Natural killer cell (primary cell): ENCODE data around the gene CABP1. TPM values are rescaled to one million over a fixed set of nuclear protein-coding genes. Genes with fewer than 3 reads are reported as not detected.

Experiments
- ATAC-seq, 3 donors: fragments of 150-1000 bp in 2 of 3; fragments of 200-7000 bp in 1 of 3; cut with Tn5 transposase; 1 replicate in 1 of 3; 2 replicates in 2 of 3; pipeline ENCODE4 v1.10.0; 2021; ENCODE audit warnings: mild to moderate bottlenecking in 2 of 3, moderate library complexity in 2 of 3
- DNase-seq, 2 donors: peaks; one replicate each; pipeline versions ENCODE4 v3.0.0 to v3.0.0-alpha.2; 2013 to 2021; ENCODE audit warnings: mixed read lengths in 1 of 2
- H3K27ac ChIP-seq: one replicate; pipeline ENCODE4 v1.5.1; 2013; ENCODE audit warnings: mild to moderate bottlenecking, low read length
- H3K27me3 ChIP-seq: one replicate; pipeline ENCODE4 v1.6.1; 2013; ENCODE audit warnings: low read length; ENCODE audit not compliant: control insufficient read depth, insufficient read depth
- H3K36me3 ChIP-seq: one replicate; pipeline ENCODE4 v1.6.1; 2013; ENCODE audit warnings: low read length; ENCODE audit not compliant: control insufficient read depth, insufficient read depth
- H3K4me1 ChIP-seq: one replicate; pipeline ENCODE4 v1.6.1; 2013; ENCODE audit warnings: low read length; ENCODE audit not compliant: control insufficient read depth, insufficient read depth
- H3K4me3 ChIP-seq: one replicate; pipeline ENCODE4 v1.5.1; 2013; ENCODE audit warnings: low read length
- H3K9me3 ChIP-seq: one replicate; pipeline ENCODE4 v1.6.1; 2013; ENCODE audit warnings: low read length; ENCODE audit not compliant: control insufficient read depth, insufficient read depth
- H3K27ac Mint-ChIP-seq, 2 donors: one replicate each; pipeline ENCODE4 v1.8.0; 2022; ENCODE audit warnings: mild to moderate bottlenecking in 2 of 2, mixed read lengths in 2 of 2, moderate library complexity in 1 of 2
- H3K27me3 Mint-ChIP-seq, 2 donors: one replicate each; pipeline ENCODE4 v1.8.0; 2022; ENCODE audit warnings: low read depth in 2 of 2, mixed read lengths in 2 of 2
- H3K36me3 Mint-ChIP-seq: one replicate; pipeline ENCODE4 v1.8.0; 2022; ENCODE audit warnings: mixed read lengths
- H3K4me1 Mint-ChIP-seq, 2 donors: one replicate each; pipeline ENCODE4 v1.8.0; 2022; ENCODE audit warnings: mixed read lengths in 2 of 2
- H3K4me3 Mint-ChIP-seq: one replicate; pipeline ENCODE4 v1.8.0; 2022; ENCODE audit warnings: mild to moderate bottlenecking, moderate library complexity, mixed read lengths
- H3K9me3 Mint-ChIP-seq, 2 donors: one replicate each; pipeline ENCODE4 v1.8.0; 2022; ENCODE audit warnings: mixed read lengths in 2 of 2
- CTCF ChIP-seq: fragments of 200-600 bp; IDR thresholded peaks from one replicate; pipeline ENCODE4 v1.8.0; 2022; ENCODE audit warnings: antibody characterized with exemption
- WGBS: methylation state at CpG from one replicate; pipeline ENCODE4 v1.1.7; 2013; ENCODE audit warnings: missing lambda C conversion rate; ENCODE audit not compliant: insufficient coverage; 5-methylcytosine and 5-hydroxymethylcytosine counted together
- intact Hi-C: fragments of 100-400 bp; cut with micrococcal nuclease; formaldehyde crosslinking; loops from one replicate; pipeline ENCODE4 v1.14.2; 2022
- total RNA-seq, 4 donors: library from RNA; stranded (reverse); fragments of 120-200 nt in 1 of 4; gene quantifications; one replicate each; pipeline versions ENCODE4 v1.2.3 to v1.2.4, GENCODE V29; 2013 to 2022

Gene CABP1
- total RNA-seq = not detected
- total RNA-seq (2013) = 0.11 TPM

GRCh38 chr12:120639771-120640721, at the start of gene CABP1:
Gene CABP1 (plus strand): TSS chr12:120640626. CDS start chr12:120640686, 60 bp downstream.
- ATAC-seq (peak; percentile 64 to 73 (median 66)), DNase-seq (peak; percentile 18 to 77)
- intact Hi-C loops = loop anchor here (10.0 kb wide), 1 partner anchor 315 kb away; the partner anchor contains the start of gene PLA2G1B
- Mint-ChIP-seq H3K36me3 (no peaks in the 10 kb centered on the region), H3K9me3 (no peaks in the 10 kb centered on the region), H3K27me3 (peaks cover 37 to 45% of the 10 kb centered on the region in 2 donors), H3K4me3 (peak within 1 kb of the TSS; percentile 79), H3K27ac (no peak within 1 kb of the TSS), H3K4me1 (peaks cover 5 to 6% of the 10 kb centered on the region in 2 donors)
- Histone ChIP-seq H3K4me3 (no peak within 1 kb of the TSS), H3K27ac (no peak within 1 kb of the TSS), H3K4me1 (peaks cover 15% of the 10 kb centered on the region), H3K9me3 (no peaks in the 10 kb centered on the region), H3K36me3 (no peaks in the 10 kb centered on the region), H3K27me3 (peaks cover 24% of the 10 kb centered on the region)
- WGBS = 9% methylated on average over 56 of the region's 56 CpGs
- TF ChIP-seq CTCF = no peak

GRCh38 chr12:120590741-120591407, 49.6 kb upstream of the CABP1 start:
- Histone ChIP-seq H3K36me3 (no peaks in the 10 kb centered on the region), H3K27me3 (no peaks in the 10 kb centered on the region), H3K27ac (no peak overlapping the region), H3K4me1 (no peaks in the 10 kb centered on the region), H3K9me3 (no peaks in the 10 kb centered on the region), H3K4me3 (no peak overlapping the region)
- no peaks in the 10 kb centered on the region for H3K36me3 Mint-ChIP-seq
- peaks cover 7% of the 10 kb centered on the region in 2 donors for H3K27me3 Mint-ChIP-seq
- intact Hi-C loops = no loop called here
- H3K27ac Mint-ChIP-seq = no peak overlapping the region
- ATAC-seq (no peak), DNase-seq (no peak)
- H3K4me3 Mint-ChIP-seq = no peak overlapping the region
- 95% methylated on average over 6 of the region's 6 CpGs for WGBS
- no peaks in the 10 kb centered on the region for H3K4me1 Mint-ChIP-seq
- no peaks in the 10 kb centered on the region for H3K9me3 Mint-ChIP-seq
- no peak for TF ChIP-seq CTCF

- ATAC-seq (no peak), DNase-seq (no peak)
- Mint-ChIP-seq H3K9me3 (no peaks in the 10 kb centered on the region), H3K27ac (no peak overlapping the region), H3K4me1 (no peaks in the 10 kb centered on the region), H3K27me3 (peaks cover 0 to 2% of the 10 kb centered on the region in 2 donors), H3K36me3 (no peaks in the 10 kb centered on the region), H3K4me3 (no peak overlapping the region)
- intact Hi-C loops = no loop called here
- Histone ChIP-seq H3K36me3 (no peaks in the 10 kb centered on the region), H3K27ac (no peak overlapping the region), H3K27me3 (no peaks in the 10 kb centered on the region), H3K9me3 (no peaks in the 10 kb centered on the region), H3K4me3 (no peak overlapping the region), H3K4me1 (no peaks in the 10 kb centered on the region)
- WGBS = 85% methylated on average over 6 of the region's 8 CpGs
- TF ChIP-seq CTCF = no peak
Observed at GRCh38 chr12:120592121-120593049, 48.0 kb upstream of the CABP1 start.
